Neuronal stem cell (in vitro differentiated cells): ENCODE measurements around the gene FGFRL1.

Experiments used
- DNase-seq: peaks from one replicate; pipeline ENCODE4 v3.0.0-alpha.2; 2013; ENCODE audit warnings: low spot score
- H2AFZ ChIP-seq: one replicate; pipeline ENCODE4 v1.6.1; 2013; ENCODE audit warnings: mild to moderate bottlenecking, low read length, inconsistent platforms
- H2AK5ac ChIP-seq: 2 replicates; pipeline ENCODE4 v1.6.1; 2013; ENCODE audit warnings: low read depth, mild to moderate bottlenecking, inconsistent platforms, low read length, moderate library complexity, mixed read lengths
- H2BK120ac ChIP-seq: 2 replicates; pipeline ENCODE4 v1.6.1; 2013; ENCODE audit warnings: low read depth, mild to moderate bottlenecking, inconsistent platforms, low read length, moderate library complexity, mixed read lengths
- H2BK12ac ChIP-seq: one replicate; pipeline ENCODE4 v1.6.1; 2013; ENCODE audit warnings: low read length, inconsistent platforms
- H2BK15ac ChIP-seq: 2 replicates; pipeline ENCODE4 v1.6.1; 2013; ENCODE audit warnings: mild to moderate bottlenecking, low read length, inconsistent platforms, mixed read lengths
- H2BK5ac ChIP-seq: one replicate; pipeline ENCODE4 v1.6.1; 2013; ENCODE audit warnings: inconsistent platforms, mild to moderate bottlenecking, low read length, moderate library complexity
- H3K14ac ChIP-seq: one replicate; pipeline ENCODE4 v1.6.1; 2013; ENCODE audit warnings: low read length, inconsistent platforms
- H3K18ac ChIP-seq: 2 replicates; pipeline ENCODE4 v1.6.1; 2013; ENCODE audit warnings: low read length, inconsistent platforms
- H3K23ac ChIP-seq: 2 replicates; pipeline ENCODE4 v1.6.1; 2013; ENCODE audit warnings: low read depth, mild to moderate bottlenecking, mixed read lengths, low read length, inconsistent platforms; ENCODE audit not compliant: poor library complexity
- H3K27ac ChIP-seq: replicated peaks from 3 replicates; pipeline ENCODE4 v1.5.1; 2013; ENCODE audit warnings: low read length, inconsistent platforms
- H3K27me3 ChIP-seq, 3 experiments: 2 replicates each; pipeline ENCODE4 v1.6.1; 2013; ENCODE audit warnings: low read length in 3 of 3, mild to moderate bottlenecking in 2 of 3, inconsistent platforms in 1 of 3, low read depth in 1 of 3, mixed read lengths in 1 of 3, moderate library complexity in 1 of 3; ENCODE audit not compliant: control insufficient read depth in 3 of 3, insufficient read depth in 3 of 3
- H3K36me3 ChIP-seq, 2 donors: replicated peaks in 1 of 2; 2 replicates each; pipeline ENCODE4 v1.6.1; 2013; ENCODE audit warnings: low read length in 2 of 2; ENCODE audit not compliant: control insufficient read depth in 2 of 2, insufficient read depth in 2 of 2
- H3K4ac ChIP-seq: 2 replicates; pipeline ENCODE4 v1.6.1; 2013; ENCODE audit warnings: inconsistent platforms, mild to moderate bottlenecking, low read length, moderate library complexity
- H3K4me1 ChIP-seq, 2 donors: 1 replicate in 1 of 2; 2 replicates in 1 of 2; pipeline ENCODE4 v1.6.1; 2013; ENCODE audit warnings: low read length in 2 of 2, low read depth in 1 of 2; ENCODE audit not compliant: control insufficient read depth in 2 of 2, insufficient read depth in 1 of 2
- H3K4me2 ChIP-seq: one replicate; pipeline ENCODE4 v1.6.1; 2013; ENCODE audit warnings: mild to moderate bottlenecking, low read length, inconsistent platforms; ENCODE audit not compliant: insufficient read depth, poor library complexity, severe bottlenecking
- H3K4me3 ChIP-seq, 2 donors: 2 replicates each; pipeline ENCODE4 v1.5.1; 2013; ENCODE audit warnings: low read length in 2 of 2, mild to moderate bottlenecking in 2 of 2, inconsistent platforms in 1 of 2, moderate library complexity in 1 of 2
- H3K79me1 ChIP-seq: one replicate; pipeline ENCODE4 v1.6.1; 2013; ENCODE audit warnings: low read depth, mild to moderate bottlenecking, inconsistent platforms, low read length, moderate library complexity
- H3K9ac ChIP-seq: one replicate; pipeline ENCODE4 v1.6.1; 2013; ENCODE audit warnings: mild to moderate bottlenecking, low read depth, low read length, inconsistent platforms; ENCODE audit not compliant: poor library complexity
- H3K9me3 ChIP-seq, 2 donors: replicated peaks in 1 of 2; 2 replicates each; pipeline versions ENCODE3 to v1.6.1; 2013; ENCODE audit warnings: low read length in 2 of 2, mild to moderate bottlenecking in 2 of 2, inconsistent platforms in 1 of 2, low read depth in 1 of 2, mixed read lengths in 1 of 2, moderate library complexity in 1 of 2; ENCODE audit not compliant: control insufficient read depth in 2 of 2, insufficient read depth in 1 of 2
- H4K8ac ChIP-seq: one replicate; pipeline ENCODE4 v1.6.1; 2013; ENCODE audit warnings: low read depth, mild to moderate bottlenecking, inconsistent platforms, low read length, moderate library complexity
- H4K91ac ChIP-seq: one replicate; pipeline ENCODE4 v1.6.1; 2013; ENCODE audit warnings: low read length, low read depth, mild to moderate bottlenecking, inconsistent platforms; ENCODE audit not compliant: poor library complexity
- WGBS, 2 donors: extraction: QIAGEN DNeasy Blood & Tissue Kit; methylation state at CpG; one replicate each; pipeline ENCODE4 v1.1.7; 2013; ENCODE audit warnings: missing lambda C conversion rate in 2 of 2, mixed read lengths in 1 of 2; ENCODE audit not compliant: insufficient read length in 2 of 2, insufficient replicate concordance in 1 of 2; ENCODE audit errors: extremely low coverage in 2 of 2; 5-methylcytosine and 5-hydroxymethylcytosine counted together

The FGFRL1 gene

GRCh38 chr4:1055721-1056590 lies 44.5 kb downstream of the FGFRL1 start:
- H4K8ac ChIP-seq = no peak overlapping the region
- peaks cover 2% of the 10 kb centered on the region for H3K79me1 ChIP-seq
- DNase-seq = no peak
- H3K36me3 ChIP-seq = no peaks in the 10 kb centered on the region
- no peak overlapping the region for H3K4ac ChIP-seq
- no peak overlapping the region for H2AFZ ChIP-seq
- H3K4me1 ChIP-seq = peaks cover 5 to 15% of the 10 kb centered on the region in 2 donors
- WGBS, 2 donors = no CpG with 5 or more reads among the region's 34 CpGs
- no peak overlapping the region for H2AK5ac ChIP-seq
- peak overlapping the region; percentile 55 for H3K9ac ChIP-seq
- no peak overlapping the region for H3K4me3 ChIP-seq
- H3K27ac ChIP-seq = no peak overlapping the region
- H3K9me3 ChIP-seq = peaks cover 4 to 5% of the 10 kb centered on the region in 2 donors
- peaks cover 0 to 68% (median 17%) of the 10 kb centered on the region in 3 experiments for H3K27me3 ChIP-seq
- no peak overlapping the region for H4K91ac ChIP-seq
- H2BK5ac ChIP-seq = no peak overlapping the region
- H3K18ac ChIP-seq = no peak overlapping the region
- H3K23ac ChIP-seq = peak overlapping the region; percentile 62
- H3K4me2 ChIP-seq = no peak overlapping the region
- no peak overlapping the region for H3K14ac ChIP-seq
- peak overlapping the region; percentile 32 for H2BK15ac ChIP-seq
- no peak overlapping the region for H2BK120ac ChIP-seq
- no peak overlapping the region for H2BK12ac ChIP-seq

GRCh38 chr4:1056671-1057402 lies 45.4 kb downstream of the FGFRL1 start:
- Histone ChIP-seq H4K91ac (no peak overlapping the region), H3K36me3 (no peaks in the 10 kb centered on the region), H2BK120ac (no peak overlapping the region), H3K18ac (peak overlapping the region; percentile 42), H3K23ac (peak overlapping the region; percentile 82), H2AFZ (no peak overlapping the region), H3K79me1 (peaks cover 2% of the 10 kb centered on the region), H3K9me3 (no peaks in the 10 kb centered on the region), H2AK5ac (peak overlapping the region; percentile 81), H3K4ac (no peak overlapping the region), H2BK5ac (peak overlapping the region; percentile 48), H2BK12ac (peak overlapping the region; percentile 17), H3K9ac (peak overlapping the region; percentile 44), H3K4me1 (peaks cover 7 to 15% of the 10 kb centered on the region in 2 donors), H2BK15ac (peak overlapping the region; percentile 60), H3K27me3 (peaks cover 0 to 62% (median 13%) of the 10 kb centered on the region in 3 experiments), H3K4me2 (peak overlapping the region; percentile 4), H3K4me3 (no peak overlapping the region), H3K14ac (peak overlapping the region; percentile 86), H3K27ac (no peak overlapping the region), H4K8ac (no peak overlapping the region)
- no peak for DNase-seq
- WGBS, 2 donors = no CpG with 5 or more reads among the region's 28 CpGs

- peaks cover 0 to 57% (median 13%) of the 10 kb centered on the region in 3 experiments for H3K27me3 ChIP-seq
These were observed 45.9 kb downstream of the FGFRL1 start for GRCh38 chr4:1057403-1057745.

More at GRCh38 chr4:1057403-1057745, 45.9 kb downstream of the FGFRL1 start:
- no peak overlapping the region for H3K23ac ChIP-seq
- peaks cover 12% of the 10 kb centered on the region in 2 donors for H3K4me1 ChIP-seq
- H3K36me3 ChIP-seq = no peaks in the 10 kb centered on the region
- H3K27ac ChIP-seq = no peak overlapping the region
- no peak overlapping the region for H2BK120ac ChIP-seq
- peaks cover 2% of the 10 kb centered on the region for H3K79me1 ChIP-seq
- H4K91ac ChIP-seq = no peak overlapping the region
- no CpG with 5 or more reads among the region's 7 CpGs for WGBS, 2 donors
- peak overlapping the region; percentile 38 for H3K9ac ChIP-seq
- no peak overlapping the region for H3K4me2 ChIP-seq
- H4K8ac ChIP-seq = no peak overlapping the region
- H2BK15ac ChIP-seq = peak overlapping the region; percentile 60
- peak overlapping the region; percentile 81 for H2AK5ac ChIP-seq
- H2BK12ac ChIP-seq = no peak overlapping the region
- H3K4me3 ChIP-seq = no peak overlapping the region
- no peak for DNase-seq
- H3K14ac ChIP-seq = no peak overlapping the region
- H3K4ac ChIP-seq = no peak overlapping the region
- no peaks in the 10 kb centered on the region for H3K9me3 ChIP-seq
- no peak overlapping the region for H2AFZ ChIP-seq
- H2BK5ac ChIP-seq = peak overlapping the region; percentile 48
- H3K18ac ChIP-seq = peak overlapping the region; percentile 42
